Measurements from ENCODE around the gene BABAM2.
"Not testable (repeated sequence)": the region's sequence is repeated elsewhere in the genome, so short reads cannot be mapped to it uniquely, and the experiment has no call there.

The BABAM2 gene

GRCh38 chr2:27988306-27988705 is 97.8 kb downstream of the BABAM2 start:
- no peak for DNase-seq

- DNase-seq: no peak
Measured at GRCh38 chr2:27988718-27989117, 98.2 kb downstream of the BABAM2 start.

- no peak for DNase-seq
Measured at GRCh38 chr2:27989149-27989548, 98.6 kb downstream of the BABAM2 start.

GRCh38 chr2:27990030-27990590 is 99.6 kb downstream of the BABAM2 start:
- DNase-seq: no peak

GRCh38 chr2:27991146-27991545 is 100.6 kb downstream of the BABAM2 start:
- no peak for DNase-seq

GRCh38 chr2:27992787-27993401 is 102.4 kb downstream of the BABAM2 start:
- no peak for DNase-seq

GRCh38 chr2:27993402-27993787 is 102.9 kb downstream of the BABAM2 start:
- DNase-seq: no peak

- DNase-seq: no peak
Measured at GRCh38 chr2:27993950-27994728, 103.6 kb downstream of the BABAM2 start.

GRCh38 chr2:27996156-27996922 is 105.8 kb downstream of the BABAM2 start:
- no peak for DNase-seq

GRCh38 chr2:28000287-28000686 is 109.8 kb downstream of the BABAM2 start:
- no peak for DNase-seq

- no peak for DNase-seq
Measured at GRCh38 chr2:28002181-28002580, 111.7 kb downstream of the BABAM2 start.

GRCh38 chr2:28004086-28004485 is 113.6 kb downstream of the BABAM2 start:
- DNase-seq: no peak

- DNase-seq: no peak
Measured at GRCh38 chr2:28009732-28010131, 119.2 kb downstream of the BABAM2 start.

- DNase-seq: no peak
Measured at GRCh38 chr2:28011322-28011737, 120.8 kb downstream of the BABAM2 start.

- DNase-seq: not testable (repeated sequence)
Measured at GRCh38 chr2:28018474-28018873, 127.9 kb downstream of the BABAM2 start.

GRCh38 chr2:28019521-28019920 is 129.0 kb downstream of the BABAM2 start:
- DNase-seq: not testable (repeated sequence)

GRCh38 chr2:28021898-28022297 is 131.4 kb downstream of the BABAM2 start:
- DNase-seq: no peak

GRCh38 chr2:28025123-28025522 is 134.6 kb downstream of the BABAM2 start:
- DNase-seq: no peak

- not testable (repeated sequence) for DNase-seq
Measured at GRCh38 chr2:28026230-28026629, 135.7 kb downstream of the BABAM2 start.

GRCh38 chr2:28028025-28028424 is 137.5 kb downstream of the BABAM2 start:
- DNase-seq: no peak

GRCh38 chr2:28030600-28030999 is 140.1 kb downstream of the BABAM2 start:
- no peak for DNase-seq

- no peak for DNase-seq
Measured at GRCh38 chr2:28032816-28033215, 142.3 kb downstream of the BABAM2 start.

GRCh38 chr2:28034696-28035095 is 144.2 kb downstream of the BABAM2 start:
- no peak for DNase-seq
